ENCODE data around the gene SLMAP. TPM values are rescaled to one million over a fixed set of nuclear protein-coding genes. Genes with fewer than 3 reads are reported as not detected.

Gene SLMAP
- polyA plus RNA-seq, 1 donor (not counting 4 experiments of a cell fraction or from before 2014, with no cell fraction given) = 58.0 TPM

GRCh38 chr3:57787867-57788623 is 31.9 kb downstream of the SLMAP start:
- peaks cover 19% of the 10 kb centered on the region for H4K20me1 ChIP-seq (ENCODE audit: control insufficient read depth, extremely low read depth, insufficient read depth, low read length)
- H3K27me3 ChIP-seq (ENCODE audit: control insufficient read depth, extremely low read depth, insufficient read depth, low read length) = no peaks in the 10 kb centered on the region
- H3K4me3 ChIP-seq (ENCODE audit: control insufficient read depth in 2 of 3, extremely low read depth in 1 of 3, insufficient read depth in 2 of 3, low read depth in 1 of 3, low read length in 3 of 3) = no peak overlapping the region
- no peaks in the 10 kb centered on the region for H3K36me3 ChIP-seq (ENCODE audit: control insufficient read depth in 2 of 2, extremely low read depth in 1 of 2, insufficient read depth in 2 of 2, low read length in 2 of 2)
- H3K4me2 ChIP-seq (ENCODE audit: control insufficient read depth, extremely low read depth, insufficient read depth, low read depth, low read length) = peak overlapping the region; percentile 50
- no peak for TF ChIP-seq EZH2 (IDR thresholded peaks at IDR 0.05; ENCODE audit: low read length)
- no peak for TF ChIP-seq CTCF (optimal IDR thresholded peaks at IDR 0.05 in 1 of 3, IDR thresholded peaks at IDR 0.05 in 1 of 3, conservative IDR thresholded peaks at IDR 0.05 in 1 of 3; ENCODE audit: extremely low read depth in 1 of 3, insufficient read depth in 2 of 3, low read length in 3 of 3)
- H3K79me2 ChIP-seq (ENCODE audit: control insufficient read depth, insufficient read depth, low read length) = peaks cover 94% of the 10 kb centered on the region
- no peak overlapping the region for H3K9ac ChIP-seq (ENCODE audit: control insufficient read depth, extremely low read depth, insufficient read depth, low read length)
- peaks cover 8% of the 10 kb centered on the region for H3K9me1 ChIP-seq (ENCODE audit: control insufficient read depth, extremely low read depth, insufficient read depth, low read length)
- peak overlapping the region; percentile 36 for H3K27ac ChIP-seq (ENCODE audit: control insufficient read depth, insufficient read depth, low read length)
- H3K4me1 ChIP-seq (ENCODE audit: control insufficient read depth, extremely low read depth, insufficient read depth, low read length) = peaks cover 34% of the 10 kb centered on the region
- FAIRE-seq (peak; percentile 77), DNase-seq (ENCODE audit: low read depth, low spot score) (no peak)
- H3K9me3 ChIP-seq (ENCODE audit: control insufficient read depth, low read depth, low read length) = no peaks in the 10 kb centered on the region
- H2AFZ ChIP-seq (ENCODE audit: control insufficient read depth, low read length) = no peak overlapping the region
- dilution Hi-C loops (cut with MboI; ENCODE audit: extremely low pct_ligation_motif_present, low sequenced_read_pairs) = no loop called here

- no peaks in the 10 kb centered on the region for H3K9me3 ChIP-seq (ENCODE audit: control insufficient read depth, low read depth, low read length)
- peaks cover 32% of the 10 kb centered on the region for H3K4me1 ChIP-seq (ENCODE audit: control insufficient read depth, extremely low read depth, insufficient read depth, low read length)
- TF ChIP-seq EZH2 (IDR thresholded peaks at IDR 0.05; ENCODE audit: low read length) (no peak), CTCF (optimal IDR thresholded peaks at IDR 0.05 in 1 of 3, IDR thresholded peaks at IDR 0.05 in 1 of 3, conservative IDR thresholded peaks at IDR 0.05 in 1 of 3; ENCODE audit: extremely low read depth in 1 of 3, insufficient read depth in 2 of 3, low read length in 3 of 3) (no peak)
- no peak overlapping the region for H3K4me3 ChIP-seq (ENCODE audit: control insufficient read depth in 2 of 3, extremely low read depth in 1 of 3, insufficient read depth in 2 of 3, low read depth in 1 of 3, low read length in 3 of 3)
- dilution Hi-C loops (cut with MboI; ENCODE audit: extremely low pct_ligation_motif_present, low sequenced_read_pairs) = no loop called here
- H2AFZ ChIP-seq (ENCODE audit: control insufficient read depth, low read length) = no peak overlapping the region
- H4K20me1 ChIP-seq (ENCODE audit: control insufficient read depth, extremely low read depth, insufficient read depth, low read length) = peaks cover 17% of the 10 kb centered on the region
- peaks cover 8% of the 10 kb centered on the region for H3K9me1 ChIP-seq (ENCODE audit: control insufficient read depth, extremely low read depth, insufficient read depth, low read length)
- H3K27ac ChIP-seq (ENCODE audit: control insufficient read depth, insufficient read depth, low read length) = peak overlapping the region; percentile 36
- H3K36me3 ChIP-seq (ENCODE audit: control insufficient read depth in 2 of 2, extremely low read depth in 1 of 2, insufficient read depth in 2 of 2, low read length in 2 of 2) = no peaks in the 10 kb centered on the region
- peaks cover 94% of the 10 kb centered on the region for H3K79me2 ChIP-seq (ENCODE audit: control insufficient read depth, insufficient read depth, low read length)
- H3K27me3 ChIP-seq (ENCODE audit: control insufficient read depth, extremely low read depth, insufficient read depth, low read length) = no peaks in the 10 kb centered on the region
- no peak overlapping the region for H3K9ac ChIP-seq (ENCODE audit: control insufficient read depth, extremely low read depth, insufficient read depth, low read length)
- no peak for DNase-seq (ENCODE audit: low read depth, low spot score)
- no peak for FAIRE-seq
- peak overlapping the region; percentile 50 for H3K4me2 ChIP-seq (ENCODE audit: control insufficient read depth, extremely low read depth, insufficient read depth, low read depth, low read length)
Observed at GRCh38 chr3:57788624-57789018, 32.5 kb downstream of the SLMAP start.
